IPS-15b (cell line): Measurements from ENCODE around the gene ATP9B.
A peak's percentile ranks its signal among the peaks of the same experiment; 100 is the strongest.
"Not testable (repeated sequence)": the region's sequence is repeated elsewhere in the genome, so short reads cannot be mapped to it uniquely, and the experiment has no call there.

Source experiments
- H3K27me3 ChIP-seq: one replicate; pipeline ENCODE4 v1.6.1; 2013; ENCODE audit warnings: low read length; ENCODE audit not compliant: control insufficient read depth, insufficient read depth
- H3K36me3 ChIP-seq: one replicate; pipeline ENCODE4 v1.6.1; 2013; ENCODE audit warnings: low read length; ENCODE audit not compliant: control insufficient read depth, insufficient read depth
- H3K4me1 ChIP-seq: one replicate; pipeline ENCODE4 v1.6.1; 2013; ENCODE audit warnings: mild to moderate bottlenecking, low read length; ENCODE audit not compliant: control insufficient read depth, insufficient read depth
- H3K4me3 ChIP-seq: one replicate; pipeline ENCODE4 v1.5.1; 2013; ENCODE audit warnings: low read depth, low read length
- H3K9ac ChIP-seq: one replicate; pipeline ENCODE4 v1.6.1; 2013; ENCODE audit warnings: low read depth, mild to moderate bottlenecking, low read length
- H3K9me3 ChIP-seq: one replicate; pipeline ENCODE4 v1.6.1; 2013; ENCODE audit warnings: mild to moderate bottlenecking, low read length; ENCODE audit not compliant: control insufficient read depth, insufficient read depth

ATP9B gene

GRCh38 chr18:79056827-79057367 is 12.3 kb upstream of the ATP9B start:
- Histone ChIP-seq H3K36me3 (no peaks in the 10 kb centered on the region), H3K27me3 (no peaks in the 10 kb centered on the region), H3K9ac (no peak overlapping the region), H3K9me3 (no peaks in the 10 kb centered on the region), H3K4me1 (no peaks in the 10 kb centered on the region), H3K4me3 (no peak overlapping the region)

- H3K9me3 ChIP-seq: no peaks in the 10 kb centered on the region
- H3K9ac ChIP-seq: no peak overlapping the region
- H3K36me3 ChIP-seq: no peaks in the 10 kb centered on the region
- no peak overlapping the region for H3K4me3 ChIP-seq
- H3K4me1 ChIP-seq: no peaks in the 10 kb centered on the region
- H3K27me3 ChIP-seq: no peaks in the 10 kb centered on the region
Observed at GRCh38 chr18:79058007-79058406, 11.2 kb upstream of the ATP9B start.

GRCh38 chr18:79062806-79063205 is 6.4 kb upstream of the ATP9B start:
- H3K27me3 ChIP-seq: peaks cover 15% of the 10 kb centered on the region
- H3K9ac ChIP-seq: no peak overlapping the region
- H3K4me3 ChIP-seq: no peak overlapping the region
- H3K9me3 ChIP-seq: no peaks in the 10 kb centered on the region
- no peaks in the 10 kb centered on the region for H3K36me3 ChIP-seq
- no peaks in the 10 kb centered on the region for H3K4me1 ChIP-seq

- Histone ChIP-seq H3K9me3 (no peaks in the 10 kb centered on the region), H3K36me3 (no peaks in the 10 kb centered on the region), H3K4me3 (no peak overlapping the region), H3K27me3 (peaks cover 21% of the 10 kb centered on the region), H3K9ac (no peak overlapping the region), H3K4me1 (no peaks in the 10 kb centered on the region)
Observed at GRCh38 chr18:79064228-79064627, 5.0 kb upstream of the ATP9B start.

- Histone ChIP-seq H3K4me3 (no peak overlapping the region), H3K36me3 (no peaks in the 10 kb centered on the region), H3K27me3 (peaks cover 21% of the 10 kb centered on the region), H3K9ac (no peak overlapping the region), H3K4me1 (peaks cover 2% of the 10 kb centered on the region), H3K9me3 (no peaks in the 10 kb centered on the region)
Observed at GRCh38 chr18:79065802-79066201, 3.4 kb upstream of the ATP9B start.

GRCh38 chr18:79067611-79068010 is 1.6 kb upstream of the ATP9B start:
- Histone ChIP-seq H3K36me3 (no peaks in the 10 kb centered on the region), H3K9me3 (no peaks in the 10 kb centered on the region), H3K27me3 (peaks cover 21% of the 10 kb centered on the region), H3K4me3 (no peak overlapping the region), H3K9ac (no peak overlapping the region), H3K4me1 (peaks cover 2% of the 10 kb centered on the region)

- Histone ChIP-seq H3K4me1 (peaks cover 2% of the 10 kb centered on the region), H3K9ac (peak overlapping the region; percentile 26), H3K9me3 (no peaks in the 10 kb centered on the region), H3K4me3 (peak overlapping the region; percentile 55), H3K27me3 (peaks cover 21% of the 10 kb centered on the region), H3K36me3 (peaks cover 3% of the 10 kb centered on the region)
Observed at GRCh38 chr18:79068341-79068936, 755 bp upstream of the ATP9B start.

GRCh38 chr18:79069717-79070151 is 540 bp downstream of the ATP9B start:
- peaks cover 21% of the 10 kb centered on the region for H3K27me3 ChIP-seq
- H3K4me1 ChIP-seq: peaks cover 2% of the 10 kb centered on the region
- peaks cover 3% of the 10 kb centered on the region for H3K36me3 ChIP-seq
- H3K9me3 ChIP-seq: no peaks in the 10 kb centered on the region
- H3K9ac ChIP-seq: peak overlapping the region; percentile 79
- peak overlapping the region; percentile 87 for H3K4me3 ChIP-seq

GRCh38 chr18:79070486-79070885 is 1.3 kb downstream of the ATP9B start:
- no peak overlapping the region for H3K9ac ChIP-seq

GRCh38 chr18:79071037-79071436 is 1.8 kb downstream of the ATP9B start:
- Histone ChIP-seq H3K9me3 (no peaks in the 10 kb centered on the region), H3K9ac (no peak overlapping the region), H3K4me1 (peaks cover 2% of the 10 kb centered on the region), H3K36me3 (peaks cover 3% of the 10 kb centered on the region), H3K27me3 (peaks cover 17% of the 10 kb centered on the region), H3K4me3 (no peak overlapping the region)

More at GRCh38 chr18:79070486-79070885, 1.3 kb downstream of the ATP9B start:
- peaks cover 20% of the 10 kb centered on the region for H3K27me3 ChIP-seq
- H3K4me3 ChIP-seq: peak overlapping the region; percentile 87
- H3K9me3 ChIP-seq: no peaks in the 10 kb centered on the region
- peaks cover 3% of the 10 kb centered on the region for H3K36me3 ChIP-seq
- peaks cover 2% of the 10 kb centered on the region for H3K4me1 ChIP-seq

GRCh38 chr18:79071503-79072210 is 2.5 kb downstream of the ATP9B start:
- Histone ChIP-seq H3K36me3 (peaks cover 3% of the 10 kb centered on the region), H3K4me1 (peaks cover 2% of the 10 kb centered on the region), H3K9me3 (no peaks in the 10 kb centered on the region), H3K27me3 (peaks cover 17% of the 10 kb centered on the region), H3K9ac (no peak overlapping the region), H3K4me3 (no peak overlapping the region)

GRCh38 chr18:79072655-79073054 is 3.5 kb downstream of the ATP9B start:
- not testable (repeated sequence) for H3K9me3 ChIP-seq, H3K4me1 ChIP-seq, H3K4me3 ChIP-seq, H3K9ac ChIP-seq, H3K27me3 ChIP-seq, H3K36me3 ChIP-seq
